GM12878 (cell line): ENCODE data around the gene CLK2. TPM values are rescaled to one million over a fixed set of nuclear protein-coding genes. Genes with fewer than 3 reads are reported as not detected.

Experiments used
- E4F1 ChIP-seq: fragments of 450-650 bp; IDR thresholded peaks from 2 replicates; pipeline ENCODE4 v1.6.1; 2018; ENCODE audit warnings: borderline replicate concordance, mild to moderate bottlenecking; ENCODE audit not compliant: partially characterized antibody
- ESRRA ChIP-seq: IDR thresholded peaks from 2 replicates; pipeline ENCODE4 v1.6.1; 2012; ENCODE audit warnings: mild to moderate bottlenecking, low read length, improper control_type of control experiment
- JUND ChIP-seq: IDR thresholded peaks from 2 replicates; pipeline ENCODE4 v1.6.1; 2012; ENCODE audit warnings: low read depth, mild to moderate bottlenecking, low read length, improper control_type of control experiment, moderate library complexity
- MTA2 ChIP-seq: fragments of 450-650 bp; IDR thresholded peaks from 2 replicates; pipeline ENCODE4 v1.6.1; 2016; ENCODE audit warnings: low read depth, mild to moderate bottlenecking, moderate library complexity
- POLR2AphosphoS5 ChIP-seq: IDR thresholded peaks from 2 replicates; pipeline ENCODE4 v1.6.1; 2011; ENCODE audit warnings: mild to moderate bottlenecking, low read length, inconsistent platforms
- PRDM15 ChIP-seq: fragments of 450-650 bp; formaldehyde crosslinking; IDR thresholded peaks from 2 replicates; pipeline ENCODE4 v1.4.0; 2020; ENCODE audit warnings: mild to moderate bottlenecking, moderate library complexity
- RAD21 ChIP-seq: IDR thresholded peaks from 2 replicates; pipeline ENCODE4 v1.6.1; 2011; ENCODE audit warnings: mild to moderate bottlenecking, low read depth, low read length, moderate library complexity; ENCODE audit not compliant: insufficient read depth
- SPI1 ChIP-seq: IDR thresholded peaks from 2 replicates; pipeline ENCODE4 v1.6.1; 2011; ENCODE audit warnings: low read depth, mild to moderate bottlenecking, low read length, moderate library complexity, borderline replicate concordance; ENCODE audit not compliant: insufficient read depth
- SREBF1 ChIP-seq: IDR thresholded peaks from 2 replicates; pipeline ENCODE4 v1.6.1; 2012; ENCODE audit warnings: mild to moderate bottlenecking, low read length
- SRF ChIP-seq, 2 experiments: IDR thresholded peaks; 2 replicates each; pipeline ENCODE4 v1.6.1; 2011; ENCODE audit warnings: low read depth in 2 of 2, low read length in 2 of 2, mild to moderate bottlenecking in 1 of 2, moderate library complexity in 1 of 2
- SUZ12 ChIP-seq: fragments of 200-600 bp; sonication (generic); IDR thresholded peaks from one replicate; pipeline ENCODE4 v1.6.1; 2018; ENCODE audit warnings: antibody characterized with exemption, mild to moderate bottlenecking; ENCODE audit not compliant: unreplicated experiment
- ZBED1 ChIP-seq: IDR thresholded peaks from 2 replicates; pipeline ENCODE4 v1.6.1; 2016; ENCODE audit warnings: borderline replicate concordance
- ZBTB33 ChIP-seq: fragments of 450-650 bp; IDR thresholded peaks from 2 replicates; pipeline ENCODE4 v1.6.1; 2017; ENCODE audit warnings: mild to moderate bottlenecking
- ZBTB40 ChIP-seq: fragments of 450-650 bp; IDR thresholded peaks from 2 replicates; pipeline ENCODE4 v1.6.1; 2016; ENCODE audit warnings: mild to moderate bottlenecking, moderate library complexity, borderline replicate concordance
- ZZZ3 ChIP-seq: IDR thresholded peaks from 2 replicates; pipeline ENCODE4 v1.6.1; 2011; ENCODE audit warnings: low read depth; ENCODE audit not compliant: control insufficient read depth, insufficient read length
- polyA plus RNA-seq, 11 experiments: library from polyadenylated mRNA; depleted of rRNA in 4 of 11; unstranded in 6 of 11; stranded (reverse) in 5 of 11; fragments of >200 nt; fragmentation: Nextera tagmentation in 4 of 11; fragmentation: Illumina TruSeq in 1 of 11; extraction: Ambion mirVana in 4 of 11; extraction: Trizol in 1 of 11; gene quantifications; 1 replicate in 1 of 11; 2 replicates in 10 of 11; pipeline versions ENCODE4 v1.2.1 to v1.2.3, GENCODE V29; 2011 to 2016; ENCODE audit warnings: inconsistent platforms in 2 of 11, missing spikeins in 2 of 11, low read depth in 1 of 11
- total RNA-seq, 4 experiments: library from RNA; depleted of rRNA in 3 of 4; stranded (reverse); fragments of >200 nt in 3 of 4; fragmentation: Illumina TruSeq in 1 of 4; extraction: Trizol in 1 of 4; gene quantifications; 2 replicates each; pipeline versions ENCODE4 v1.2.1 to v1.2.3, GENCODE V29; 2013 to 2021

Gene CLK2
- total and polyA plus RNA-seq, 10 of the 15 experiments (the other 5 are each of a cell fraction or from before 2014, with no cell fraction given): 11.1 to 83.7 (median 36.7) TPM

- TF ChIP-seq ZBTB33: no peak
- TF ChIP-seq E4F1: no peak
- no peak for TF ChIP-seq ESRRA
- TF ChIP-seq JUND: no peak
- no peak for TF ChIP-seq SPI1
- no peak for TF ChIP-seq SRF (IDR thresholded peaks at IDR 0.05; ENCODE audit: low read depth in 2 of 2, low read length in 2 of 2)
- TF ChIP-seq SUZ12: no peak
- peak; percentile 24; the same call in 1 of the 2 replicates for TF ChIP-seq RAD21
- no peak for TF ChIP-seq ZBED1
- TF ChIP-seq POLR2AphosphoS5: no peak
- TF ChIP-seq MTA2: no peak
- no peak for TF ChIP-seq PRDM15 (CRISPR knock-in tag)
- no peak for TF ChIP-seq SREBF1
- no peak for TF ChIP-seq ZZZ3
- TF ChIP-seq ZBTB40: no peak
Observed at GRCh38 chr1:155277070-155277901, 4.0 kb upstream of the CLK2 start, which contains the start of gene HCN3 (continued).
